Measurements from ENCODE around the gene ATP1A1.

The ATP1A1 gene

DNA sequence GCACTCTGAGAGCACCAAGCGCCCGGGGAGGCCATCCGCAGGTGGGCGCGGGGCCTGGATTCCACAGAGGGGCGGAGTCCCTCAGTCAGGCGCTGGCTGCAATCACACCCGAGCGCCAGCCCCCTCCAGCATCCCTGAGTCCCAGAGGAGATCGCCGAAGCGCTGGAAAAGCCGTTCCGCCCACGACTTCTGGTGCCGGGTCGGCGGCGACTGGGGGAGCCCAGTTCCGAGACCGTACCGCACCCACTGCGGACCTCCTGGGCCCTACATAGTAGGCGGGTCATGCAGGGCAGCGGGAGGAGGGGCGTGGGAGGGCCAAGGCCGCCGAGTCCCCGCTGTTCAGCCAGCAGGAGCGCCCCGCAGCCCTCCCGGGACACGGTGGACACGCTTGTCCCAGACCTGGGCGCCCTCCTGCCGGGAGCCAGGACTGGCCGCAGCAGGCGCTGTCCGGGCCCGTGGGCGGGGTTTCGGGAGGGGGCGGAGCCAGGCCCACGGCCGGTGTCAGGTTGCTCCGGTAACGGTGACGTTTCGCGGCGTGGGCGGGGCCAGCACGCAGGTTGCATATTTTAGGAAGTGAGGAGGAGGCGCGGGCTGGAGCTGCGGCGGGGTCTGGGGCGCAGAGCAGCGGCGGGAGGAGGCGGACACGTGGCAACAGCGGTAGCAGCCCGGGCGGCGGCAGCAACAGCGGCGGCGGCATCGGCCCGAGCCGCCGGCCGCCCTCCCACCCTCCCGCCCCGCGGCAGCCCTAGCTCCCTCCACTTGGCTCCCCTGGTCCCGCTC lies at the start of gene ATP1A1:
TSS of gene ATP1A1 (plus strand) at position 594 of the 780 bp plus-strand sequence. CDS start 268 bp downstream, outside the sequence.
- DNase-seq: peak; percentile 94

DNA sequence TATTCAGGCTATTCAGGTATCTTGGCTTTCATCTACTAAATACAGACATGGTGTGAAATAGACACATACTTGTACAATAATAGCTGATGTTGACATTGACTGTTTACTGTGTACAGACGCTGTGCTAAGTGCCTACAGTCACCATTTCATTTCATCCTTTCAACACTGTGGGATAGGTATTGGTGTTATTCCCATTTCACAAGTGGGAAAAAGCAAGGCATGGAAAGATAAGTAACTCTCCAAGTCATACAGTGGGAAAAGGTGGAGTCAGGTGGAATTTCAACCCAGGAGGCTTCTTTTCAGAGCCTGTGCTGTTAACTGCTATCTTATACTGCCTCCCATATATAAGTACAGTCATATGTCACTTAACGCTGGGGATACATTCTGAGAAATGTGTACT lies 49.6 kb upstream of the ATP1A1 start:
- DNase-seq: no peak

DNA sequence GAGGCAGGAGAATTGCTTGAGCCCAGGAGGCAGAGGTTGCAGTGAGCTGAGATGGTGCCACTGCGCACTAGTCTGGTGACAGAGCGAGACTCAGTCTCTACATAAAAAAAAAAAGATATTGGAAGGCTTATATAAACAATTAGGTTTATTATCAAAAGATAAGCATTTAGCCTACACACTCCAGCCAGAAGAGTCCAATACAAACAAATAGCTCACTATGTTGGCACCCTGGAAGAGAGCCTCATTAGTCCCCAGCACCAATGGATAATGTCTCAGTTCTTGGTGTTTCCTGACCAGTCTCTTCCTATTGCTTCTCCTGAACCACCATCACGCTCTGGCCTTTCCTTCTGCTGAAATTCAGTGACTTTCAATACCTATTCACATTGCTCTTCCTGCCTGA lies 48.6 kb upstream of the ATP1A1 start:
- DNase-seq: no peak

DNA sequence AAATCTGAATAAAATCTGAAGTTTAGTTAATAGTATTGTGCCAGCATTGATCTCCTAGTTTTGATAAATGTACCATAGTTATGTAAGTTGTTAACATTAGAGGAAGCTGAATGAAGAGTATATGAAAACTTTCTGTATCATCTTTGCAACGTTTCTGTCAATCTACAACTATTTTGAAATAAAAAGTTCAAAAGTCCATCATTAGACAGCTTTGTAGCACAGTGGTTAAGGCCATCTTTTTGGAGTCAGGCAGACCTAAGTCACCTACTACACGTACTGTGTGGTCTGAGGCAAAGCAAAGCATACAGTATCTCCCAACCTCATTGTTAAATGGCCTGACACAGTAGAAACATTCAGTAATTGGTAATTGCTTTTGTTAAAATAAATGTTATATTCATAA lies 47.9 kb upstream of the ATP1A1 start:
- no peak for DNase-seq

DNA sequence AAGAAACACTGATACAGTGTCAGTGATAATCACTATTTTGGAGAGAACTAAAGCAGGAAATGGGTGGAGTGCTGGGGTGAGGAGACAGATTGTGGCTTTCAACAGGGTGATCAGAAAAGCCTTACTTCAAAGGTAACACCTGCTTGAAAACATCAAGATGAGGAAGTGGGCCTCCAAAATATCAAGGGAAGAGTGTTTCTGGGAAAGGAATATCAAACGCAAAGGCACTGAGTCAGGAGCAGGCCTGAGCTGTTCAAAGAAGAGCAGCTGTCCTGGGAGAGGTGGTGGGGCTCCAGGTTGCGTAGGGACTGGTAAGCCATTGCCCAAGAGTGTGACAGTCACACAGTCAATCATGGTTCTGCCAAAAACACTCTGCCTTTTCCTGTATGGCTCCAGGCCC lies 47.1 kb upstream of the ATP1A1 start:
- DNase-seq: peak; percentile 50

DNA sequence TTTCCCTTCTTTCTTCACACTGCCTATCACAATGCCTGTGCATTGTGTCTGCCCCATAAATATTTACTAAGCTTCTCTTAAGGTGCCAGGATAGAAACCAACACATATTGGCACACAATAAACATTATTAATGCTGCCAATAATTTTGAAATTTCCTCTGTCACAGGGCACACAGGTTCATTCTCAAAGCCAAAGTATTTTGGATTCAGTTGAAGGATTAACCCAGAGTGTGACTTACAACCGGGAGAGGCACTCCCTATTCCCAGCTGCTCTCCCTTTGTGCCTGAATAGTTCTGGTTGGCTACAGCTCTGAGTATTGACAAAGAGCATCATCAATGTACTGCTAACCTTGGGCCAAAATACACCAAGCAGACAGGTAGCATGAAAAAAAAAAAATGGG lies 46.6 kb upstream of the ATP1A1 start:
- no peak for DNase-seq

DNA sequence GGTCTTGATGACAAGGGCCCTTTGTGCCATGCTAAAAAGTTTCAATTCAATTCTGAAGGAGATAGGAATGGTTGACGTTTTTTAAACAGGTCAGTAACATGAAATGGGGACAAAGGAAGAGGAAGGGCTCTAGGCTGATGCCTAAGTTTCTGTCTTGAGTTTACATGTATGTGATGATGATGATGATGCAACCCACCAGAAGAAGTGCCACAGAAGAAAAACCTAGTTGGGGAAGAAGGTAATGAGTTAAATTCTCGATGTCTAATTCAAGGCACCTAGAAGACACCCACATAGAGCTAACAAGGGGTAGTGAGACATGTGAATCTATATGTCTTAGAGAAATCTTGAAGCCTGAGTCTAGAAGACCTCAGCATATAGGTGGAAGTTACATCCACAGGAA lies 44.4 kb upstream of the ATP1A1 start:
- no peak for DNase-seq

DNA sequence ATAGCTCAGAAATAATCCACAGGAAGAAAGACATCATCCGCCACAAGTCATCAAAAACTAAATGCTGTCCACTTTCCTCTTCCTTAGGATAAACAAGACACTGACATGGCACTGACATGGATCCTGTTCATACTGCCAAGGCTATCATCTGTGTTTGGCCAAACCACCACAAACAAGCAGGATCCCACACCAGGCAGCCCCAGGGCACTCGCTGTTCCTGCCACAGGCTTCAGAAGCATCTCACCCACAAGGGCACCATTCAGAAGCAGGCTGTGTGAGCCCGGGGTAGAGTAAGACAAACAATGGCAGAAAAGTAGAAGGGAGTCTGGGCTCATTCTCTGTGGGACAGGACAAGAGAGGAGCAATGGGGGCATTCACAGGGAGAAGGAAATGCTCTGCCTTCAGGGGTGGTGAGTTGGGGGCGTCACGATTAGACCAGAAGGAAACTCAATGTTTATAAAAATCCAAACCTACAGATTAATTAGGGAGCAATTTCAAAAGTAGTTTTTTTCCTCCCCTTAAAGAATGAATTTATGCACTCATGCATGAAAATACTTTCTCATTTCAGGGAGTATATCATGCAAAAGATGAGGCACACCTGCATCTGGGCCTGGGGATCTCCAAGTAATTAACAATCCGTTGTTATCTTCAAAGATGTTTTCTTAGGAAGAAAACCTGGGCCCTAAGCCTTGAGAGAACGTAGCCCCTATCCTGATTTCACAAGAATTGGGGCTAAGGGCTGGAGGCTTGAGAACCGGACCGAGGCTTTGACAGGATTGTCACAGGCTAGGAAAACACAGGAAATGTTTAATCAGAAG lies 43.3 kb upstream of the ATP1A1 start:
- peak; percentile 16 for DNase-seq

DNA sequence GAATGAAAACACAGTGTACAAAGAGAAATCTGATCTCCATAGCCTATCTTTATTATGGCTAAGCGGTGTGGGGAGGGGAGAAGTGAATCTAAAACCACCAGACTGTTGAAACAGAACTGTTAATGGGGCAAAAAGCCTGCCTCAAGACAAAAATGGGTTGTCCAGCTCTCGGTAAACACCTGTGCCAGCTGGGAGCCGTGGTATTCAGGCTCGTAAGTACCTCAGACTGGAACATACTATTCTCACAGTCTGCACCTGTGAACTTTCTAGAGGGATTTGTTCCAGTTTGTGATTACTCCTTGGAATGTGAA lies 42.7 kb upstream of the ATP1A1 start:
- DNase-seq: peak; percentile 82

DNA sequence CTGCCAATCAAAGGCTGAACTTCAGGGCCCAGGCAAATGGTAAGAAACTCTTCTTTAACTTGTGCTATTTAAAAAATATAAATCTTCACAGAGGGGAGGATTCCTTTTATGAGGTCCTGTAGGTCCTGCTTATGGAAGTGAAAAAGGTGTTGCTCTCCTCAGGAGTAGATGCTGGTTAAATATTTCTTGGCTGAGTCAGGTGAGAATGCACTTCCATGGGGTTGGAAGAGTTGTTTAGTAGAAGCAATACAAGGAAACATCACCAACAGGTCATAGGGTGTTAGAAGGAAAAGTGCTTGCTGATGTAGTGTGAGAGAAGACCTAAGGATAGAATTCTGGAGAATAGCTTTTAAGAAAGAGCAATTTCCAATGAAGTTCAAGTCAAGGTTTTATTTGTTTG lies 42.2 kb upstream of the ATP1A1 start:
- DNase-seq: no peak

DNA sequence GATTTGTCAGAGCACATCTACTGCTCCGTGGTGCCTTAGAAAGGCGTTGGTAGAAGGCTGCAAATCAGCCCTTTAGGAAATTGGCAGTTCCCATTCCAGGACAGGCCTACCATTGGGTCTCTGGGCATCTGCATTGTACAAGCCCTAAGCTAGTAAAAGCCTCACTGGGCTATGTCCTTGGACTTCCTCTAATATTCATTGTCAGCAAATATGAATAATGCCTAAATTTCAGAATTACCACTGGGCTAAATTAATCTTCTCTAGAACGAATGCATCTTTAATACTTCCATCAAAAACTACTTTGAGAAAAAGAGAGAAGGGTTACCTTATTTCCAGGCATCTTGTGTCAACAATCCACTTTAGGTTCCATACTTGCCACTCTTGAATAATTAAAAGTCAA lies 41.5 kb upstream of the ATP1A1 start:
- no peak for DNase-seq

DNA sequence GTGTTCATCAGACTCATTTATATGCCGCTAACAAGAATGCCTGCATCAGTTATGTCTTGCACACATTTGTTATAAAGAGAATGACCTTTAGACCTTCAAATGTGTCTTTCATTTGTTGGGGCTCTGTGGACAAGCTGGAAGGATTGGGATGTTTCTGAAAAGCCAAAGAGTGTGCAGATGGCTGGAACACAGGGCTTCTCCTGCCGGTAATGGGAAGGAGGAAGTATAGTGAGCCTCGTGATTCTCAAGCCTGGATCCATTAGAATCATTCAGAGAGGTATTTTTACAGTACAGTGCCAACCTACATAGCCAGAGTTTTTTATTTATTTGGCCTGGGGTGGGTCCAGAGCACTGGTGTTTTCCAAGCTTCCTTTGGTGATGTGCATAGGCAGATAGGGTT lies 40.6 kb upstream of the ATP1A1 start:
- no peak for DNase-seq

DNA sequence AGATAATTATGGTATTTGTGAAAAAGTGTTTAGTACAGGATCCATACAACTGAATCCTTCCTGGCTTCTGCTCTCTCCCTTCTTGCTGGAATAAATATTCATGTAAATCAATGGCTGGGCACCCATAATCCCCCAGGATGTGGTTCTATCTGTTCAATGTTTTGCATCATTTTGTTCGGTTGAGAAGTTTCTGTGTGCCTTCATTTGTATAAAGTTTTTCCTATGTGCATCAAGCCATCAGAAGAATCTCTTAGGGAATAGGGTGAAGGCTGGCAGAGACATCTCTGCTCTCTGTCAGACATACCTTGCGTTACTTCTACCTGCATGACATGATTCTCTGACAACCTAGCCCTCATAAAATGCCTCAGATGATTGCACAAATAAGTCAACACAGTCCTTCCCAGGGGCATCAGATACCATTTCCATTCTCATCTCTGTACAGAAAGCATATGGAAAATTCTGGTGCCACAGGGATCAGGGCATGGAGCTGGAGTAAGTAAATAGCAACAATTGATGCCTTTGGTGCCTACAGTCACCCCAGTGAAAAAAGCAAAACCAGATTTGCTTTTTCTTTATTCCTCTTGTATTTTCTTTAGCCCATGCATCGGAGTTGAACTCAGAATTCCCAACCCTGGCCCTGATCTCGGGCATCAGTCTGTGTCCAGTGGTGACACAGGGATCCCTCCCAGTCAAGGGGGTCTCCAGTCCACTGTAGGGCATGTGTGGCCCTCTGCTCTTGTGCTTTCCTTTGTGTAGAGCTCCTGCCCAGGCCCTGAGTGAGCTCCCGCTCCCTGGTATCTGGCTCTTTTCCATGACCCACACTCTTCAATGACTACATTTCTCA lies 39.7 kb upstream of the ATP1A1 start:
- no peak for DNase-seq

DNA sequence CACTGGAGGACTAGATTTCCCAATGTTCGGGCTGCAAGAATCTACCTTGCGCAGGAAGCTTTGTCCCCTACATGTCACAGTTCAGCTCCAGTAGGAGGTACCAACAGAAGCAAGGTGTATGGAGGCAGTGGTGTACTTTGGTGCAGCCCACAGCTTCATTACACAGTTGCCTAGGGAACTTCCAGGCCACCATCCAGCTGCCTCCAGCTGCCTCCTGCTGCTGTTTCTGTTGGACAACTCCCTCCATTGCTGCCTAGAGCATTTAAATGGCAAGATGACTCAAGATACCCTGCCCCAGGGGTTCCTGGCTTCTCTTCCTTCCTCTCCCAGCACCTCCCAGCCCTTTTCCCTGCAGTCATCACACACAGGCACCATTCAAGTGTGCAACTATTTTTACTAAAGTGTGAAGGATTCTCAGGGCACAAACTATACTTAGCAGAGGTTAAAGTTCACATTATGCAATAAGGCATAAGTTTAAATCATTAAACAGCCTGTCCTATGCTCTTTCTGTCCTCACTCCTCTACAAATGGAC lies 39.0 kb upstream of the ATP1A1 start:
- DNase-seq: no peak

DNA sequence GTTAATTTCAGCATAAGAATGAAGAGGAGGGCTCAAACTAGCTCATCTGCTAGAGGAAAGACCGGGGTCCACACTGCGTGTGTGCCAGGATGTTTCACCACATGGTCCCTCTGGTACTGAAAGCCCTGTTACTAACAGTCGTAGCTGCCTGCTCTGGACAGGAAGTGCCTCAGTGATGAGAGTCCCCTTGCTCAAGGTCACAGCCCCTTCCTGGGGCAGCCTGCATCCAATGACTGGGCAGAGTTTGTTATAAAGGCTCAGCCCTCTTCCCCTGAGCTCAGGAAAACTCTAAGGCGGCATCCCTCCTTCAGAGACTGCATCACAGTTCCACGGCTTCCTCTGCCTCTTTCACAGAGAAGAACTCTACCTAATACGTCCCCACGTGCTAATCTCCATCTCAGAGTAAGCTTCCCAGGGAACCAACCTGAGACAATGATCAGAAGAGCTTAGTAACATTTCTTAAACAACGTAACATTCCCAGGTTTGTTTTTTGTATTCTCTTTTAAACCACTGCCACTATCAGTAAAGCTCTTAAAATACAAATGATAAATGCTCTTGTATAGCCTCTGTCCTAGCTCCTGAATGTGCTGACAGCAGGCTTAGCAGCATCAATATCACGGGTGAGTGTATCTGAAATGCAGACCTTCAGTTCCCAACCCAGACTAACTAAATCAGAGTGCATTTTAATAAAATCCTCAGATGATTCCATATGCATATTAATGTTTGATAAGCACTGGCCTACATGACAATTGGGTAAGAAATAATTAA lies 38.0 kb upstream of the ATP1A1 start:
- no peak for DNase-seq

DNA sequence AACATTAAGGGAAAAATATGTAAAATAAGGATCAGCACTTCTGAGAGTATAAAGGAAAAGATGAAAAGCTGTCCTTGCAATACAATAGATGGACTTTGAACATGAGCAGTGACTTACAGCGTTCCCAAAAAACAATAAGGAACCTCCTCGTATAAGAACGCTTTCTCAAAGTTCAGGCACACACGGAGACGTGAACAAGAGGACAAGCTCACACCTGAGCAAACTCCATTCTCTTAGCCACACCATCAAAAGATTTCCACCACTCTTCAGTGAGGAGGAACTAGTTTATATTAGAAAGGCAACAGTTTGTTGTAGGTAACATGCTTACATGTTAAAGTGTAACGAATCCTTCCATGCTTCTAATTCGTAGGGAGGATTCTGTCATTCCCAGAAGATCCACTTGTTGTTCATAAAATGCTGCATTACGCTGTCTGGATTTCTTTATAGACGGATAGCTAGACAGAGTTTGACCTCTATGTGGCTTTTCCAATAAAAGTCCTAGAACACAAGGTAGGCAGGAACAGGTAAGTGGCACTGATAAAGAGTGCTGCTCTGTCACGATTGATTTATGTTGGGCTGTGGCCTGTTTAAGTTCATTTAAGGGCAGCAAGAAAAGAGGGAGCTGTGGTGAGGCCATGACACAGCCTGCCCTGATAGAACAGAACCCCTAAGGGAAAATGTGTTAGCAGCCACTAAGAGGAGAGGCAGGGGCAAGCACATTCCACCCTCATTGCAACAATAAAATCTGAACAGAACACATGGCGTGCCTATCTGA lies 37.0 kb upstream of the ATP1A1 start:
- no peak for DNase-seq

DNA sequence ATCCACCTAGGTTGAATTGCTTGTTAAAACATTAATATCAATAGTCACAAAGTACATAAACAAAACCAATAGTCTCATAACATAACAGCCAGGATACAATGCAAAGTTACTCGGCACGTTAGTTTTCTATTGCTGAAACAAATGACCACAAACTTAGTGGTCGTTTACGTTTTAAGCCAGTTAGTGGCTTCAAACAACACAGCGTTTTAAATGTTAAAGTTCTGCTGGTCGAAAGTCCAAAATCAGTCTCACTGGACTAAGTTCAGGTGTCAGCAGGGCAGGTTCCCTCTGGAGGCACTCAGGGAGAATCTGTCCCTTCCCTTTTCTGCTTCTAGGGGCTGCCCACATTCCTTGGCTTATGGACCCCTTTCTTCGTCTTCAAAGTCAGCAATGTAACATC lies 35.6 kb upstream of the ATP1A1 start:
- DNase-seq: no peak

DNA sequence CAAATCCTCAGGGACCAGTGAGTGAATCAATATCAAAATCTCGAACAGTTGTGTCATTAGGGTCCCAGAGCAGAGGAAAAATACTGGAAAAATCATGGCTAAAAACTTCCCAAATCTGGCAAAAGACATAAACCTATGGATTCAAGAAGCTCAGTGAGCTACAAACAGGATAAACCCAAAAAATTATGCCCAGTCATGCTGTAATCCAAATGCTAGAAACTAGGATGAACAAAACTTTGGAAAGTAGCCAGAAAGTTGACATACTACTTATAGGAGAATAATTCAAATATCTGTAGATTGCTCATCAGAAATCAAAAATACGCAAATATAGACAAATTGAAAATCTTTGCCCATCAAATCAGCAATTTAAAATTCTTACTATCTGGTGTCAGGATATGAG lies 34.6 kb upstream of the ATP1A1 start:
- no peak for DNase-seq

DNA sequence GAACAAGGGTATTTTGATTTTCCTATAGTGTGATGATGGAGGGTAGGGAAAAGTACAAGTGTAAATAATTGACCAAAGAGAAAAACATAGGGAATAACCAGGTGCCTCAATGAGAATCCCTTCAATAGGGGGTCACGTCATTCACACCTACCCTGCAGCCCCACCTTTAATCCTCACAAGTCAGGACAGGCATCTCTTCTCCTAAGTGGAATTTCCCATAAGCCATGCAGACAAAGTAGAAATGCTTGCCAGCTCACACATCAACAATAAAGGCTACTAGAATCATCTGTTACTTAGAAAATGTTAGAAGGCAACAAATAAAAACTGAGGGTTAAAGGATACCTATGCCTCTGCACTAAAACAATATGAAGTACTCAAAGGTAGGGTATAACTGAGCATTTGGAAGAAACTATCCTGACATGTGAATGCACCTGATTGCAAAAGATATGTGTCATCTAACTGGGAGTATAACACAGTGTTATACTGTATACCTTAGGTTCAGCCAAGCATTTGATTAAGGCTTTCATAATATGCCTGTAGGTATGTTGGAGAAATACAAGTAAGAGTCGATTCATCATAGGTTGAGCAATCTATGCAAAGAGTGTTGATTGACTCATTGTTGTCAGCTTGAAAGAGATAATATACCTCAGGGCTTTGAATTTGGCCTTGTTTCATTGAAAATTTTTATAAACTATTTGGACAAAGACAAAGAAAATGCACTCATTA lies 32.4 kb upstream of the ATP1A1 start:
- DNase-seq: no peak

DNA sequence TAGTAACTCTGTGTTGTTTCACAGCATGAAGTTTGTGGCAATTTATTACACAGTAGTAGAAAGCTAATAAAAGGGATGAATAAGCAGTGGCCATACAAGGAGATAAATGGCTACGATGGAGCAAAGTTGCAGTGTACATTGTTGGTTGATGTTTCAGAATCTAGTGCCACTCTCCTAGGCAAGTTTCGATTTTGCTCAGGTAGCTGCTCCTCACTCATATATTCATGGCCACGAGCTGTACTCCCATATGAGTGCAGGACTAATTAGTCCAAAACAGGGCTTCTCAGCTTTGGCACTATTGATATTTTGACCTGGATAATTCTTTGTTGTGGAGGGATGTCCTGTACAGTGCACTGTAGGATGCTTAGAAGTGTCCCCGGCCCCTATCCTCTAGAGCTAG lies 30.0 kb upstream of the ATP1A1 start:
- no peak for DNase-seq

DNA sequence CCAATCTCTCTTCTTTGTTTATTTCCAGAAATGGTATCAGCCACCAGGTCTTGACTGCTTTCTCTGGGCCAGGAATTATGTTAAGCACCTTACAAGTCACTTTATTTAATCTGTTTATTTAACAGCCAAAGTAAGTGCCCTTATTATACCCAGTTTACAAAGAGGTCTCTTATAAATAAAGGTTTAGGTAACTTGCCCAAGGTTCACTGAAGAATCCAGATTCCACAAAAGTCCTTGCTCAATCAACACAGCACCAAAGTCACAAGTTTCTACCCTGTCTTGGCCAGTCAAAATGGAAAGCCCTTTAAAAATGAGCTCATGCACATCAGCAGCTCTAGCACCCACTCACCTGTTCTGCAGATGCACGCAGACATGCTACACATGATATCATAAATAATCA lies 28.0 kb upstream of the ATP1A1 start:
- no peak for DNase-seq

Measured in RPMI8226 (cell line).